ENCODE measurements around the gene TCF25.
"Not testable (repeated sequence)": the region's sequence is repeated elsewhere in the genome, so short reads cannot be mapped to it uniquely, and the experiment has no call there.

The TCF25 gene

DNA sequence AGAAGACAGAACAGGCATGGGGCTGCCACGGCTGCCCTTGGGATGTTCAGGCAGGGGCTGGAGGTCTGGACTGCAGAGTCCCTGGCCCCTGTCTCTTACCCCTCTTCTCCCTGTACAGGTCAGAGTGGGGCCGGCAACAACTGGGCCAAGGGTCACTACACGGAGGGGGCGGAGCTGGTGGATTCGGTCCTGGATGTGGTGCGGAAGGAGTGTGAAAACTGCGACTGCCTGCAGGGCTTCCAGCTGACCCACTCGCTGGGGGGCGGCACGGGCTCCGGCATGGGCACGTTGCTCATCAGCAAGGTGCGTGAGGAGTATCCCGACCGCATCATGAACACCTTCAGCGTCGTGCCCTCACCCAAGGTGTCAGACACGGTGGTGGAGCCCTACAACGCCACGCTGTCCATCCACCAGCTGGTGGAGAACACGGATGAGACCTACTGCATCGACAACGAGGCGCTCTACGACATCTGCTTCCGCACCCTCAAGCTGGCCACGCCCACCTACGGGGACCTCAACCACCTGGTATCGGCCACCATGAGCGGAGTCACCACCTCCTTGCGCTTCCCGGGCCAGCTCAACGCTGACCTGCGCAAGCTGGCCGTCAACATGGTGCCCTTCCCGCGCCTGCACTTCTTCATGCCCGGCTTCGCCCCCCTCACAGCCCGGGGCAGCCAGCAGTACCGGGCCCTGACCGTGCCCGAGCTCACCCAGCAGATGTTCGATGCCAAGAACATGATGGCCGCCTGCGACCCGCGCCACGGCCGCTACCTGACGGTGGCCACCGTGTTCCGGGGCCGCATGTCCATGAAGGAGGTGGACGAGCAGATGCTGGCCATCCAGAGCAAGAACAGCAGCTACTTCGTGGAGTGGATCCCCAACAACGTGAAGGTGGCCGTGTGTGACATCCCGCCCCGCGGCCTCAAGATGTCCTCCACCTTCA, 61.5 kb downstream of the TCF25 start:
- Histone ChIP-seq H2AFZ (ENCODE audit: low read length) (no peak overlapping the region), H3K27me3 (ENCODE audit: insufficient read depth, low read length, poor library complexity, severe bottlenecking) (no peaks in the 10 kb centered on the region), H3K9me2 (replicated peaks; ENCODE audit: low read depth, low read length) (no peaks in the 10 kb centered on the region), H3K4me3 (ENCODE audit: low read length, poor library complexity, severe bottlenecking) (no peak overlapping the region), H3K4me2 (ENCODE audit: low read depth, low read length, poor library complexity, severe bottlenecking) (no peak overlapping the region), H3K36me3 (ENCODE audit: insufficient read depth, low read length) (no peaks in the 10 kb centered on the region), H3K9me3 (ENCODE audit: insufficient read depth, low read depth, low read length) (no peaks in the 10 kb centered on the region), H3K79me2 (ENCODE audit: insufficient read depth, low read length) (no peaks in the 10 kb centered on the region), H4K20me1 (ENCODE audit: insufficient read depth, low read length, poor library complexity, severe bottlenecking) (no peaks in the 10 kb centered on the region), H3F3A (ENCODE audit: low read depth) (no peaks in the 10 kb centered on the region), H3K9ac (ENCODE audit: low read depth, low read length, poor library complexity, severe bottlenecking) (no peak overlapping the region), H3K4me1 (ENCODE audit: insufficient read depth, low read length, poor library complexity, severe bottlenecking) (no peaks in the 10 kb centered on the region)
- TF ChIP-seq, protein P1, sequence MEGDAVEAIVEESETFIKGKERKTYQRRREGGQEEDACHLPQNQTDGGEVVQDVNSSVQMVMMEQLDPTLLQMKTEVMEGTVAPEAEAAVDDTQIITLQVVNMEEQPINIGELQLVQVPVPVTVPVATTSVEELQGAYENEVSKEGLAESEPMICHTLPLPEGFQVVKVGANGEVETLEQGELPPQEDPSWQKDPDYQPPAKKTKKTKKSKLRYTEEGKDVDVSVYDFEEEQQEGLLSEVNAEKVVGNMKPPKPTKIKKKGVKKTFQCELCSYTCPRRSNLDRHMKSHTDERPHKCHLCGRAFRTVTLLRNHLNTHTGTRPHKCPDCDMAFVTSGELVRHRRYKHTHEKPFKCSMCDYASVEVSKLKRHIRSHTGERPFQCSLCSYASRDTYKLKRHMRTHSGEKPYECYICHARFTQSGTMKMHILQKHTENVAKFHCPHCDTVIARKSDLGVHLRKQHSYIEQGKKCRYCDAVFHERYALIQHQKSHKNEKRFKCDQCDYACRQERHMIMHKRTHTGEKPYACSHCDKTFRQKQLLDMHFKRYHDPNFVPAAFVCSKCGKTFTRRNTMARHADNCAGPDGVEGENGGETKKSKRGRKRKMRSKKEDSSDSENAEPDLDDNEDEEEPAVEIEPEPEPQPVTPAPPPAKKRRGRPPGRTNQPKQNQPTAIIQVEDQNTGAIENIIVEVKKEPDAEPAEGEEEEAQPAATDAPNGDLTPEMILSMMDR (conservative IDR thresholded peaks at IDR 0.05; ENCODE audit: low read length), result no peak
- TF ChIP-seq EZH2phosphoT487 (IDR thresholded peaks at IDR 0.05; ENCODE audit: borderline replicate concordance), result no peak

DNA sequence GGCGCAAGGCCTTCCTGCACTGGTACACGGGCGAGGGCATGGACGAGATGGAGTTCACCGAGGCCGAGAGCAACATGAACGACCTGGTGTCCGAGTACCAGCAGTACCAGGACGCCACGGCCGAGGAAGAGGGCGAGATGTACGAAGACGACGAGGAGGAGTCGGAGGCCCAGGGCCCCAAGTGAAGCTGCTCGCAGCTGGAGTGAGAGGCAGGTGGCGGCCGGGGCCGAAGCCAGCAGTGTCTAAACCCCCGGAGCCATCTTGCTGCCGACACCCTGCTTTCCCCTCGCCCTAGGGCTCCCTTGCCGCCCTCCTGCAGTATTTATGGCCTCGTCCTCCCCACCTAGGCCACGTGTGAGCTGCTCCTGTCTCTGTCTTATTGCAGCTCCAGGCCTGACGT, 62.2 kb downstream of the TCF25 start:
- not testable (repeated sequence) for H3K4me2 ChIP-seq (ENCODE audit: low read depth, low read length, poor library complexity, severe bottlenecking); H3K9ac ChIP-seq (ENCODE audit: low read depth, low read length, poor library complexity, severe bottlenecking)

DNA sequence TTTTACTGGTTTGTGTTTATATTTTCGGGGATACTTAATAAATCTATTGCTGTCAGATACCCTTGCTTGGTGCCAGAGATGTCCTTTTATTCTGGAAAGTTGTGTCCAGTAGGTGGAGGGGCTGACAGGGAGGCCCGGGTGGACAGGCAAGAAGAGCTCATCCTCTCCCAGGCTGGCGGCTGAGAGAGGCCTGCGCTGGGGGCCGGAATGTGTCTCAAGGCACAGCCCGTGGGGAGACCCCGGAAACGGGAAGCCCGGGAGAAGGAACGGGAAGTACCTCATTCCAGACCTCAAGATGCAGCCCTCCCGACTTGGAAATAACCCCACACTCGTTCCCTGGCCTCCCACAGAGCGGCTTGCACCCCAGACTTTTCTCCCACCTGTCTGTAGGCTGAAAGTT, 62.6 kb downstream of the TCF25 start:
- no peak overlapping the region for H3K9ac ChIP-seq (ENCODE audit: low read depth, low read length, poor library complexity, severe bottlenecking)
- no peaks in the 10 kb centered on the region for H3K36me3 ChIP-seq (ENCODE audit: insufficient read depth, low read length)
- TF ChIP-seq, protein P1 (conservative IDR thresholded peaks at IDR 0.05; ENCODE audit: low read length), result no peak
- no peak for TF ChIP-seq EZH2phosphoT487 (IDR thresholded peaks at IDR 0.05; ENCODE audit: borderline replicate concordance)
- H3F3A ChIP-seq (ENCODE audit: low read depth), result no peaks in the 10 kb centered on the region
- H3K79me2 ChIP-seq (ENCODE audit: insufficient read depth, low read length), result no peaks in the 10 kb centered on the region
- no peaks in the 10 kb centered on the region for H4K20me1 ChIP-seq (ENCODE audit: insufficient read depth, low read length, poor library complexity, severe bottlenecking)
- no peak overlapping the region for H3K4me3 ChIP-seq (ENCODE audit: low read length, poor library complexity, severe bottlenecking)
- no peak overlapping the region for H2AFZ ChIP-seq (ENCODE audit: low read length)
- H3K9me2 ChIP-seq (replicated peaks; ENCODE audit: low read depth, low read length), result no peaks in the 10 kb centered on the region
- H3K4me1 ChIP-seq (ENCODE audit: insufficient read depth, low read length, poor library complexity, severe bottlenecking), result no peaks in the 10 kb centered on the region
- H3K27me3 ChIP-seq (ENCODE audit: insufficient read depth, low read length, poor library complexity, severe bottlenecking), result no peaks in the 10 kb centered on the region
- H3K9me3 ChIP-seq (ENCODE audit: insufficient read depth, low read depth, low read length), result no peaks in the 10 kb centered on the region
- no peak overlapping the region for H3K4me2 ChIP-seq (ENCODE audit: low read depth, low read length, poor library complexity, severe bottlenecking)

More for the DNA sequence above, 62.2 kb downstream of the TCF25 start:
- H3K9me3 ChIP-seq (ENCODE audit: insufficient read depth, low read depth, low read length); H3K27me3 ChIP-seq (ENCODE audit: insufficient read depth, low read length, poor library complexity, severe bottlenecking); H3K36me3 ChIP-seq (ENCODE audit: insufficient read depth, low read length); H2AFZ ChIP-seq (ENCODE audit: low read length); H3K4me3 ChIP-seq (ENCODE audit: low read length, poor library complexity, severe bottlenecking); H3F3A ChIP-seq (ENCODE audit: low read depth); H4K20me1 ChIP-seq (ENCODE audit: insufficient read depth, low read length, poor library complexity, severe bottlenecking); H3K4me1 ChIP-seq (ENCODE audit: insufficient read depth, low read length, poor library complexity, severe bottlenecking); H3K79me2 ChIP-seq (ENCODE audit: insufficient read depth, low read length); H3K9me2 ChIP-seq (replicated peaks; ENCODE audit: low read depth, low read length): not testable (repeated sequence)

DNA sequence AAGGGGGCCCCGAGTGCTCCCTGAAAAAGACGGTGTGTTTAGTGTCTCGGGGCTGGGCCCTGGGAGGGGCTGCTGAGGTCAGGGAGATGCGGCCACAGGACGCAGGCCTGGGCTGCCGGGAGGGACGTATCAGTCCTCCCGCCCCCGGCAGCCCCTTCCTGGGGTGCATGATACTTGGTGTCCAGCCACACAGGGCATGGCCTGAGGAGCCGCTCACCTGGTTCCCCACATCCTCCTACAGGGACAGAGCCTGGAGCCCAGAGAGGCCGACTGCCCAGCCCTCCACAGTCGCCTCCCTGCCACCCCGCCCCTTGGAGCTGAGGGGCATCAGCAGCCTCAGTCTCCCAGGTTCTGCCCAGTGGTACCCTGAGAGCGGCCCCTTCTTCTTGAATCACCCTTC, 63.1 kb downstream of the TCF25 start:
- H3K9ac ChIP-seq (ENCODE audit: low read depth, low read length, poor library complexity, severe bottlenecking), result no peak overlapping the region
- no peaks in the 10 kb centered on the region for H3K79me2 ChIP-seq (ENCODE audit: insufficient read depth, low read length)
- H3K9me3 ChIP-seq (ENCODE audit: insufficient read depth, low read depth, low read length), result no peaks in the 10 kb centered on the region
- H4K20me1 ChIP-seq (ENCODE audit: insufficient read depth, low read length, poor library complexity, severe bottlenecking), result no peaks in the 10 kb centered on the region
- H3K4me1 ChIP-seq (ENCODE audit: insufficient read depth, low read length, poor library complexity, severe bottlenecking), result no peaks in the 10 kb centered on the region
- no peaks in the 10 kb centered on the region for H3K36me3 ChIP-seq (ENCODE audit: insufficient read depth, low read length)
- H3F3A ChIP-seq (ENCODE audit: low read depth), result no peaks in the 10 kb centered on the region
- no peak overlapping the region for H2AFZ ChIP-seq (ENCODE audit: low read length)
- H3K27me3 ChIP-seq (ENCODE audit: insufficient read depth, low read length, poor library complexity, severe bottlenecking), result no peaks in the 10 kb centered on the region
- TF ChIP-seq, protein P1 (conservative IDR thresholded peaks at IDR 0.05; ENCODE audit: low read length), result no peak
- TF ChIP-seq EZH2phosphoT487 (IDR thresholded peaks at IDR 0.05; ENCODE audit: borderline replicate concordance), result no peak
- H3K4me2 ChIP-seq (ENCODE audit: low read depth, low read length, poor library complexity, severe bottlenecking), result no peak overlapping the region
- H3K9me2 ChIP-seq (replicated peaks; ENCODE audit: low read depth, low read length), result no peaks in the 10 kb centered on the region
- no peak overlapping the region for H3K4me3 ChIP-seq (ENCODE audit: low read length, poor library complexity, severe bottlenecking)
